CD4-positive, alpha-beta T cell treated with Interferon alpha-2 for 1 hour (primary cell): ENCODE results near the gene CHID1.
A peak's percentile ranks its signal among the peaks of the same experiment; 100 is the strongest.

Experiments
- DNase-seq, 2 donors: peaks; one replicate each; pipeline ENCODE4 v3.0.0-alpha.2; 2020 to 2022

The CHID1 gene

DNA sequence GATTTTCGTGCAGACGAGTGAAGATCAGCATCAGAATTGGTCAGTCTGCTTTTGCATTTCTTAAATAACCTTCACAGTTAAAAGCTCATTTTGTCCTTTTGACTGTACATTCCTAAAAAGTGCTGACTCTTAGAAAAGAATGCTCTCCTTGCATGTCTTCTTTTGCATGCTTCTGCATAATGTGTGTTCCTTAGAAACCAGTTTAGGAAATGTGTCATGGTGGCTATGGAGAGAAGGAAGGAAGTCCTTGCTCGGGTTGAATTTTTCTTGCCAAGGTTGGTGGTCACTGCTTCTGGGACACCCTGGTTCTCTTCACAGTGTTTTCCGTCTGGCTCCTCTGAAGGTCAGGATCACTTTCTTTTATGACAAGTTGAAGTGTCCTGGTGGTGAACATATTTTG, 21.8 kb upstream of the CHID1 start:
- DNase-seq = no peak

GRCh38 chr11:931385-931784, 20.8 kb upstream of the CHID1 start:
- no peak for DNase-seq

DNA sequence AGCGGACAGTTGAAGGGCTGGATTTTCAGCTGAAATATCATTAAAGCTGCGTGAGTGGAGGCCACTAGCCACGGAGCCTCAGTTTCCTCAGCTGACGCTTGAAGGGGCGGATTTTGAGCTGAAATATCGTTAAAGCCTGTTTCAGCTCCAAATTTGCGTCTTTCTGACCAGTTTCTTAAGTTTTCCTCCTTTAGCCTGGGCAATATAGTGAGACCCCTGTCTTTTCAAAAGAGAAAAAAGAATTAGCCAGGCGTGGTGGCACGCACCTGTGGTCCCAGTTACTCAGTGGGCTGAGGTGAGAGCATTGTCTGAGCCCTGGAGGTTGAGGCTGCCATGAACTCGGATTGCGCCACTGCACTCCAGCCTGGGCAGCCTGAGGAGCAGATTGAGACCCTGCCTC, 18.8 kb upstream of the CHID1 start:
- DNase-seq = no peak

GRCh38 chr11:928786-929185, 18.2 kb upstream of the CHID1 start:
- no peak for DNase-seq

- DNase-seq = peak; percentile 43 to 62
These were observed 17.3 kb upstream of the CHID1 start for GRCh38 chr11:927871-928270.

DNA sequence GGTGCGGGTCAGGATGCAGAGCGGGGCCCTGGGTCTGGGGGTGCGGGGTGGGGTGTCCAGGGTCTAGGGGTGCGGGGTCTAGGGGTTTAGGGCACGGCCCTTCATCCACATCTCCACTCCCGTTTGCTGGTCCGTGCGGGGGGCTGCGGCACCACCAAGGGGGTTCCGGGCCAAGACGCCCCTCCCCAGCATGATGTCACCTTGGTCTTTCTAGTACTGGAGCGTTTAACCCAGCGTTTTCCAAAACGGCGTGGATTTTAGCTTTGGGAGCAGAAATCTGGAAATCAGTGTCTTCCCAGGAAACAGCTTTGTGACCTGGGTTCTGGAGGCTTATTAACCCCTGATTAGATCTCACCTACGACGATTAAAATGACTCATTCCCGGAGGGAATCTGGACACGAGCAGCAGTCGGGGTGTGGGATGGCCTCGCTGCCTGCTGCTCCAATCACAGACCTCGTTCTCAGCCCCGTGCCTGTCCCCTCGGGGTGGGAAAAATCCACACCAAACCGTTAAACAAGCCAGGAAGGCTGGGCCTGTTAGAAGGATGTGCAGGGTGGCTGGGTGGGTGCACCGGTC, 15.8 kb upstream of the CHID1 start:
- DNase-seq = no peak

- peak; percentile 89 to 93 for DNase-seq
These were observed 15.1 kb upstream of the CHID1 start, which contains the start of gene AP2A2 for GRCh38 chr11:925496-926301. Gene AP2A2, plus strand, starts transcription at chr11:925870. Its CDS starts 152 bp downstream, at chr11:926022.

GRCh38 chr11:925158-925495, 14.5 kb upstream of the CHID1 start:
- DNase-seq = no peak

DNA sequence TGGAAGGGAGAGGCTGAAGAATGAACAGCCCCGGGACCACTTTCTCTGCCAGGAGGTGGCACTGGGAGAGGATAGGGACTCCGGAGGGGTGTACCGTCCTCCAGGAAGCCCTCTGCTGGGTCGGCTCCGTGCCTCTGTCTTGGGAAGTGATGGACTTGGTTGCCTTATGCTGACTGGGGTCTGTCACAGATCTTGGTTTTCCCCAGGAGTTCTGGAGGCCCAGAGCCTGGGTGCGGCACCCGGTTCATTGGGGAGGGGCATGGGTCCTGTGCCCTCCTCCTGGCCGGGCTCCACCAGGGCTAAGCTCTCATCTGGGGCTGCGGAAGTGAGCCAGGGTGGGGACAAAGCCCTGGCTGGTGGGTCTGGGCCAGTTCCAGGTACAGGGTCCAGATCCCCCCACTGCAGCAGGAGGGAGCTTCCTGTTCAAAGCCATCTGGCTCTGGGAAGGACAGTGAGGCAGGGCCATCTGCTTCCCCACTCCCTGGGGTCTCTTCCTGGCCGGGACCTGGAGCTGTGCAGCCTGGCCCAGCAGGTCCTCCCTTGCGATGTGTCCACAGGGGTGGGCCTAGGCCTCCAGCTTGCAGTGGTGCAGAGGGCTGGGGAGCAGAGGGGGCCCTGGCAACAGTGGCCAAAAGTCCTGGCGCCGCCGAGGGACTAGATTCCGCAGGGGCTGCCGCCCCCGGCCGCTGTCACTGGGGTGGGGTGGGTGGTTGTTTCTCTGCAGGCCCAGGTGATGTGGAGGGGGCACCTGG, 14.0 kb upstream of the CHID1 start:
- no peak for DNase-seq

DNA sequence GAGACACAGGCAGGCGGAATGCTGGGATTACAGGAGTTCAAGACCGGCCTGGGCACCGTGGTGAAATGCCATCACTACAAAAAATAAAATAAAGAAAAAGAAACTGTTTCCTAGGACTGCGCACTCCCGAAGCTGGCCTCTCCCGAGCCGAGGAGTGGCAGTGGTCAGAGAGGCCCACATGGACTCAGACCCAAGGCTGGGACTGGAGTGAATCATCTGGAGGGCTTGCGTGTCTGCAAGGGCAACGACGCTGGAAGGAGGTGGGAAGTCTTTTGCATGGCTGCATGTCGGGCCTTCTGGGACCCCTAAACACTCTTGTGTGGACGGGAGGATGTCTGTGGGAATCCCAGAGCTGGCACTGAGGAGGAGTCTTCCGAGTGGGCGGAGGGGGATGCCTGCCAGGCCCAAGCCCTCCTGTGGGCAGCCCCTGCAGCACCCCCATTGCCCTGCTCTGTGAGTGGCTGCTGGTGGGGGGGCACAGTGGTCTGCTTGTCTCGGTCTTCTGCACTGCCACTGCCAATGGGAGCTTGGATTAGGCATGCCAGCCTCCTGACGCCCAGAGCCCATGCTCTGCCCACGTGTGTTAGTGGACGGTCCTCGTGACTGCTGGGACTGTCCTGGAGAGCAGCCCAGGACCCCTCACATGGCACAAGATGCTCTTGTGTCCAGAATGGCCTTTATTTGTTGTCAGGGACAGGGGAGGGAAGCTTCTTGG, 13.2 kb upstream of the CHID1 start:
- no peak for DNase-seq

DNA sequence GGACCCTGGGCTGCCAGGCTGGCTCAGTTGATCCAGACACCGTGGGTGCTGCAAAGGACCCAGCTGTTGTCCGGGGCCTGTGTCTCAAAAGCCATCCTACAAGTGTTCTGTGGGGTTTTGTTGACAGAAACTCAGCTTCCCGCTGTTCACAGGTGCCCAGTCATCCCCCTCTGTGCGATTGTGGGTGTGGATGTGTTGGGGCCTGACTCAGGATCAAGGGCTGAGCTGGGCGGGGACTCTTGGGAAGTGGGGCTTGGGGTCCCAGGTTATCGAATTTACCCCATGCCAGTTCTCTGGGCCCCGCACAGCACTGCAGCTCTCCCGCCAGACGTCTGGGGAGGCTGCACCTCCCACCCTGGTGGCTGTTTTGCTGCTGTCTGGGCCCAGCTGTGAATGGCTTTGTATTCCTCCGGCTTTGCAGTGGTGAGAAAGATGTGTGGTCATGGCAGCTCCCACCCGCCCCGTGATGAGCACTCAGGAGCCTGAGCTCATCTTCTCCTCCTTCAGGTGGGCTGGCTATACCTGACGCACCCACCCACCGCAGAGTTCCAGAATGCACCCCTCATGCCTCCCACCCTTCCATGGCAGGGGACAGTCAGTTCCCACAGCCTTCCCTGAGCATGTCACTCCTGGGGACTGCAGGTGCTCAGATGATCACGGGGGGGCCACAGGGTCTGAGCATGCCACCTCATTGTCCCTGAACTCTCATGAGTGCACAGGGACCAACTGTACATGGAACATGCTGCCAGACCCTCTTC, 11.5 kb upstream of the CHID1 start:
- DNase-seq = no peak

GRCh38 chr11:917426-917825, 6.8 kb upstream of the CHID1 start:
- DNase-seq = no peak

DNA sequence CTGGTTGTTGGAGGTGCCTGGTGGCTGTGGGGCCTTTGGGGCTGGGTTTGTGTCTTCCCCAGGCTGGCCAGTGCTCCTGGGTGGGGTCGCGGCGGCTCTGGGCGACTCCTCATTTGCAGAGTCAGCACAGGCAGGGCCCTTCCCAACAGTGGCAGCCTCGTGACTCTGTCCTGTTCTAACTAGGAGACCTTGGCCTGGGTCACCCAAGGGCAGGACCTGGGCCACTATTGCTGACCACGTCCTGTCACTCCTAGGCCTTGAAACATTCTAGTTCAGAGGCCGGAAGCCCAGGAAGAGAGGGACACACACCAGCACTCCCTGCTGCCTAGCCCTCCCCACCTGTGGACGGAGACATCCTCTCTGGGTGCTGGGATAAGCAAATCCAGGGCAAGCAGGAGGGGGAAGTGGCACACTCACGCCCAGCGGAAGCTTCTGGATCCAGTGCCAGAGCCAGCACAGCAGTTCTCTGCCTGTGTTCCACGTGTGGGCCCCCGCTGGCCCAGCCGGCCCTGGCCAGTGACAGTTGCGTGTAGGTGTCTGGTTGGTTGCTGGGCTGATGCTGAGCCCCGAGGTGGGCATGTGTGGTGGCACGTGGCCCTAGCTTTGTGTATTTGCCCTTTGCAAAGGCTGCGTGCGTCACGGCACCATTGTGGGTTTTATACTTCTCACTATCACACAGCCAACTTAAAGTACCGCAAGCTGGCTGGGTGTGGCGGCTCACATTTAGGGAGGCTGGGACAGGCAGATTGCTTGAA, 4.3 kb upstream of the CHID1 start:
- no peak for DNase-seq

DNA sequence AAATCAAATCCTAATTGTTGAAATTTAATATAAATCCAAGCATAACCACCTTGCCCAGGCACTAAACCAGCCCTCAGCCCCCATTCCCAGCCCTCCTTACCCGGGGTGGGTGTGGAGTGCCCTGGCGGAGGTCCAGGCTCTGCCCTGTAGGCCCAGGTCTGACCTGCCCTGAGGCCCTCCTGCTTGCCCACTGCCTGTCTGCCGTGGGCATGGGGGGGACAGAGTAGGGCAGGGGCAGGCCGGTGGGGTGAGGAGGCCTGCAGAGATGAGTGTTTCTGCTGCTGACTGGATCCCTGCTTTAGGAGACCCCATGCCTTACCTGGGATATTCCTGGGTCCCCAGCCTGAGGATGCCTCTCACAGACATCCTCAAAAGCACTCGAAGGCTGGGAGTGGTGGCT, 3.6 kb upstream of the CHID1 start:
- DNase-seq = no peak

DNA sequence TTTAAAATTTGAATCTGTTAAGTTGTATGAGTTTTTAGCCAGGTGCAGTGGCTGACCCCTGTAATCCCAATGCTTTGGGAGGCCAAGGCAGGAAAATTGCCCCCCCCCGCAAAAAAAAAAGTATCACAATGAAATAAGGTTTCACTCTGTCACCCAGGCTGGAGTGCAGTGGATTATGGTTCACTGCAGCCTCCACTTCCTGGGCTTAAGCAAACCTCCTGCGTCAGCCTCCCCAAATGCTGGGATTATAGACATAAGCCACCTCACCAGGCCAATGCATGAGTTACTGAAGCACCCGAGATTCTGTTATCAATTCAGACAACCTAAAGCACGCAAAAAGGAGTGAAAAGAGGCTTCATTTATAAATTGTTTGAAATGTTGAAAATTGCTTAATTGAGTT, 2.4 kb upstream of the CHID1 start:
- no peak for DNase-seq

DNA sequence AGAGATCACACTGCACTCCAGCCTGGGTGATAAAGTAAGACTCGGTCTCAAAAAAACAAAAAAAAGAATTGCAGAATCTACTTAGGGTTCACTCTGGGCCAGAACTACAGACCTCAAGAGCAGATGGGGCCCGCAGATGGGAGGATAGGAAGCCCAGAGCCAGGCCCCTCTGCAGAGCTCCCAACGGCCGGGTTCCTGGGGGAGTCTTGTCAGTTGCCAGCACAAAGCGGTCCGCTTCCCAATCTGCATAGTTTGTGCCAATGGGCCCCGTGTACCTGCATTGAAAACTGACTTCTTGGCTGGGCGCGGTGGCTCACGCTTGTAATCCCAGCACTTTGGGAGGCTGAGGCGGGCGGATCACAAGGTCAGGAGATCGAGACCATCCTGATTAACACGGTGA, 1.7 kb upstream of the CHID1 start:
- no peak for DNase-seq

DNA sequence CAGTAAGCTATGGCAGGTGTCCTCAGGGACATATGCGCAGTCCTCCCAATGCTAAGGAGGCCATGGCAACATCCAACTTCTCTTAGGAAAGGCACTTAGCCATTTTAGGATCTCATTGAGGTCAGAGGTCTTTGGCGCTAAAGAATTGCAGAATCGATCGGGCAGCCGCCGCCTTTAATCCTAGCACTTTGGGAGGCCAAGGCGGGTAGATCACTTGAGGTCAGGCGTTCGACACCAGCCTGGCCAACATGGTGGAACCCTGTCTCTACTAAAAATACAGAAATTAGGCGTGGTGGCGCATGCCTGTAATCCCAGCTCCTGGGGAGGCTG, 1.2 kb upstream of the CHID1 start:
- DNase-seq = no peak

DNA sequence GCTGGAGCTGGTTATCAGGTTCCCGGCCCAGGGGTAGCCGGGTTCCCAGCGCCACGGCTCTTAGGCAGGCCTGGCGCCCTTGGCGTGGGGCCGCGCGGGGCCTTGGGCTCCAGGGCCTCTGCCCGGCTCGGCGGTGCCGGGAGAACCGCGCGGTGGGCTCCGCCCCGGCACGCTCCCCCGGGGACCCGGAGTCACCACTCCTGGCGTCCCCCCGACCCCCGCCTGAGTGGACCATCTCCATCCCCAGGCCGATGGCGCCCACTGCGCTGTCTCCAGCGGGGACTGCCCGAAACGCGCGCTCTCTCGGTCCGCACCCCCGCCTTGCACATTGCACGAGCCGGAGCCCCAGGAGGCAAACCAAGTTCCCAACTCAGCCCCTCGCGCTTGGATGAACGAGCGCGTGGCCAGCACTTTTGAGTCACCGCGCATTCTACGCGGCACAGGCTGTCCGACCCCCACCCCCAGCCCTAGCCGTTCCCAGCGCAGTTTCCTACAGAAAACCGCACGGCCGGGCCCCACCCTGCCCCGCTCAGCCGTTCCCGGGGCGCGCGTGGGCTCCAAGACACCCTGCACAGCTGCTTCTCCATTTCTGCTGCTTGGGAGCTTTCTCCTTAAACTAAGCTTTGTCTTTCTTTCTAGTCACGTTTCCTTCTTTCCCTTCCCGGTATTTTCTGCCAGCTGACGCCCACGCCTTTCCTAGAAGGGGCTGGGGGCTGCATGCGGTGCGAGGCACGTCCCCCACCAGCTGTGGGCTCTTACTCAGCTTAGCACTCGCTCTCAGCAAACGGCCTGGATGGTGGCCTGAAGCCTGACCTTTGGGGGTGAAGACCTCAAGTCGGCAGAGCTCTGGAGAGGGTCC, 650 bp upstream of the CHID1 start:
- no peak for DNase-seq

- no peak for DNase-seq
These were observed 494 bp downstream of the CHID1 start for GRCh38 chr11:910044-910588.

DNA sequence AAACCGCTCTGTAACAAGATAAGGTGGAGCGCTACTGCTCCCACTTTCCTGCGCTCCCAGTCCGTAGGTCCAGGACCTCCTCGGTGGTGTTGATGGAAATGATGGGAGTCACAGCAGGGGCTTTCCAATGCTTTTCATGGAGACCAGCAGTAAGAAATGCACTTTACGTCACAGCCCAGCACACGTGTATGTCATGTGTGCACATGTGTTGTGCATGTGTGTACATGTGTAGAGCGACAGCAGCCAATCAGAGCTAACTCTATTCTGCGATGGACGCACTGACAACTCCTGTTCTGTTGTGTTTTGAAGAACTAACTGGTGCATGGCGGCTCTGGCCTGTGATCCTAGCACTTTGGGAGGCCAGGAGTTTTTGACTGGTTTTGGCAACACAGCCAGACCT, 1.2 kb downstream of the CHID1 start:
- no peak for DNase-seq

- DNase-seq = no peak
These were observed 2.3 kb downstream of the CHID1 start for GRCh38 chr11:908273-908672.
